Ascending aorta (tissue), 2 donors: Measurements from ENCODE around the gene TH. TPM values are rescaled to one million over a fixed set of nuclear protein-coding genes. Genes with fewer than 3 reads are reported as not detected.

Experiments
- DNase-seq, 2 donors: peaks; one replicate each; pipeline ENCODE4 v3.0.0-alpha.2; 2019; ENCODE audit warnings: low spot score in 2 of 2
- H3K27ac ChIP-seq, 2 donors: fragments of 200-600 bp; sonication (generic); one replicate each; pipeline ENCODE4 v1.5.1; 2016 to 2017; ENCODE audit warnings: mild to moderate bottlenecking in 1 of 2
- H3K27me3 ChIP-seq: fragments of 200-600 bp; sonication (generic); one replicate; pipeline ENCODE4 v1.5.1; 2017
- H3K36me3 ChIP-seq, 2 donors: fragments of 200-600 bp; sonication (generic); one replicate each; pipeline ENCODE4 v1.5.1; 2016
- H3K4me1 ChIP-seq, 2 donors: fragments of 200-600 bp; sonication (generic); one replicate each; pipeline ENCODE4 v1.5.1; 2016 to 2017; ENCODE audit warnings: mild to moderate bottlenecking in 1 of 2
- H3K4me3 ChIP-seq, 2 donors: fragments of 200-600 bp; sonication (generic); one replicate each; pipeline ENCODE4 v1.5.1; 2016 to 2017; ENCODE audit warnings: mild to moderate bottlenecking in 1 of 2
- H3K9me3 ChIP-seq, 2 donors: fragments of 200-600 bp; sonication (generic); one replicate each; pipeline ENCODE4 v1.5.1; 2016
- CTCF ChIP-seq, 3 experiments: fragments of 200-600 bp in 2 of 3; fragments of 450-650 bp in 1 of 3; sonication (generic) in 2 of 3; IDR thresholded peaks; one replicate each; pipeline ENCODE4 v1.5.1; 2016 to 2019; ENCODE audit warnings: antibody characterized with exemption in 3 of 3, mild to moderate bottlenecking in 1 of 3, moderate library complexity in 1 of 3
- intact Hi-C: fragments of 100-400 bp; cut with DNase I; formaldehyde crosslinking; loops from one replicate; pipeline ENCODE4 v1.15.1; 2023
- total RNA-seq: library from RNA; depleted of rRNA; stranded (reverse); fragments of >200 nt; gene quantifications from one replicate; pipeline ENCODE4 v1.1.0, GENCODE V29; 2016

The TH gene
- total RNA-seq, 1 donor from 2014 or later, result not detected

GRCh38 chr11:2138068-2138430 lies 33.6 kb downstream of the TH start:
- intact Hi-C loops, result no loop called here

GRCh38 chr11:2137202-2138067 lies 34.2 kb downstream of the TH start:
- Histone ChIP-seq H3K4me3 (peak overlapping the region; percentile 51 to 59), H3K27ac (no peak overlapping the region), H3K9me3 (no peaks in the 10 kb centered on the region), H3K36me3 (no peaks in the 10 kb centered on the region), H3K4me1 (peaks cover 7 to 13% of the 10 kb centered on the region in 2 donors), H3K27me3 (peaks cover 33% of the 10 kb centered on the region)
- intact Hi-C loops, result no loop called here
- TF ChIP-seq CTCF (IDR thresholded peaks at IDR 0.05), result no peak
- DNase-seq, result no peak

More at GRCh38 chr11:2138068-2138430, 33.6 kb downstream of the TH start:
- H3K27me3 ChIP-seq, result peaks cover 33% of the 10 kb centered on the region
- no peak for DNase-seq
- peaks cover 7 to 13% of the 10 kb centered on the region in 2 donors for H3K4me1 ChIP-seq
- no peak for TF ChIP-seq CTCF (IDR thresholded peaks at IDR 0.05)
- H3K9me3 ChIP-seq, result no peaks in the 10 kb centered on the region
- H3K36me3 ChIP-seq, result no peaks in the 10 kb centered on the region
- H3K4me3 ChIP-seq, result peak overlapping the region; percentile 51 to 59
- H3K27ac ChIP-seq, result no peak overlapping the region

GRCh38 chr11:2136952-2137201 lies 34.7 kb downstream of the TH start:
- Histone ChIP-seq H3K36me3 (no peaks in the 10 kb centered on the region), H3K27ac (no peak overlapping the region), H3K9me3 (no peaks in the 10 kb centered on the region), H3K4me3 (peak overlapping the region in 1 of 2 donors; percentile 59), H3K4me1 (peaks cover 7 to 13% of the 10 kb centered on the region in 2 donors), H3K27me3 (peaks cover 33% of the 10 kb centered on the region)
- no peak for DNase-seq
- TF ChIP-seq CTCF (IDR thresholded peaks at IDR 0.05), result no peak
- intact Hi-C loops, result no loop called here

- no peak for TF ChIP-seq CTCF (IDR thresholded peaks at IDR 0.05)
- Histone ChIP-seq H3K4me1 (peaks cover 7 to 13% of the 10 kb centered on the region in 2 donors), H3K9me3 (no peaks in the 10 kb centered on the region), H3K36me3 (no peaks in the 10 kb centered on the region), H3K27ac (no peak overlapping the region), H3K27me3 (peaks cover 33% of the 10 kb centered on the region), H3K4me3 (peak overlapping the region in 1 of 2 donors; percentile 59)
- no peak for DNase-seq
- intact Hi-C loops, result no loop called here
Measured at GRCh38 chr11:2136209-2136951, 35.2 kb downstream of the TH start.

GRCh38 chr11:2135648-2136201 lies 35.9 kb downstream of the TH start:
- Histone ChIP-seq H3K27ac (no peak overlapping the region), H3K36me3 (no peaks in the 10 kb centered on the region), H3K4me3 (no peak overlapping the region), H3K27me3 (peaks cover 33% of the 10 kb centered on the region), H3K4me1 (peaks cover 6 to 13% of the 10 kb centered on the region in 2 donors), H3K9me3 (no peaks in the 10 kb centered on the region)
- DNase-seq, result no peak
- intact Hi-C loops, result no loop called here
- TF ChIP-seq CTCF (IDR thresholded peaks at IDR 0.05), result no peak
